Cortex of kidney (tissue), 1 donor: ENCODE results near the gene SPTB.

Experiments
- DNase-seq: peaks from one replicate; lab custom pipeline; 2025; lab: John Stamatoyannopoulos, UW

The SPTB gene

GRCh38 chr14:64766430-64767151, 113.1 kb downstream of the SPTB start:
- no peak for DNase-seq

- DNase-seq, result no peak
Measured at GRCh38 chr14:64765740-64766302, 113.9 kb downstream of the SPTB start.

GRCh38 chr14:64764641-64765520, 114.8 kb downstream of the SPTB start:
- DNase-seq, result no peak

GRCh38 chr14:64763801-64764621, 115.7 kb downstream of the SPTB start:
- DNase-seq, result no peak

DNA sequence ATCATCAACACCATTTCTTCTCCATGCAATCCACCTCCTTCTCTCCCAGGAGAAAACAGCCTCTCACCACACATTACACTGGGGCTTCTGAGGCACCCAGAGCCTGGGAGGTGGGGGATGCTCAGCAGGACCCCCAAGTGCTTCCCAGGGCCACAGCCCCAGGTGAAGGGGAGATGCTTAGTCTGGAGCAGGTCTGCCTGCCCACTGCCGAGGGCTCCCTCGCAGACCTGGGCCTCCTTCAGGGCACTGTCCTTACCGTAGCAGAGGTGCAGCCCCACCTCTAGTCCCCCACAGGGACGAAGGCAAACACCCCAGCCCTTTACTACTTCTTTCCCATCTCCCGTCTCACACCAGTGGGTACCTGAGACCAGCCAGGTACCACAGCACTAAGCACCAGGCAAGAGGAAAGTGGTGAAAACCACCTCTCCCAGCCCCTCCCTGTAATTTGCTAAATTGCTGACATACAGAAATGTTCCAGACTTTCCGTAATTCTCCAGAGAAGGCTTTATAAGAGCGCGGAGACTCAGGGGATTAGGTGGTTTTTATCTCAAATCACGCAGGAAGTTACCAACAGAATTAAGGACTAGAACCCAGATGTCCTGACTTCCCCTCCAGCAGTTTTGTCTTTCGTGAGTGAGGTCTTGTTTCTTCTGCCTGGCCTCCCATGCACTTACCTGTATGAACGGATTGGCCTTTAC, 116.5 kb downstream of the SPTB start:
- no peak for DNase-seq

DNA sequence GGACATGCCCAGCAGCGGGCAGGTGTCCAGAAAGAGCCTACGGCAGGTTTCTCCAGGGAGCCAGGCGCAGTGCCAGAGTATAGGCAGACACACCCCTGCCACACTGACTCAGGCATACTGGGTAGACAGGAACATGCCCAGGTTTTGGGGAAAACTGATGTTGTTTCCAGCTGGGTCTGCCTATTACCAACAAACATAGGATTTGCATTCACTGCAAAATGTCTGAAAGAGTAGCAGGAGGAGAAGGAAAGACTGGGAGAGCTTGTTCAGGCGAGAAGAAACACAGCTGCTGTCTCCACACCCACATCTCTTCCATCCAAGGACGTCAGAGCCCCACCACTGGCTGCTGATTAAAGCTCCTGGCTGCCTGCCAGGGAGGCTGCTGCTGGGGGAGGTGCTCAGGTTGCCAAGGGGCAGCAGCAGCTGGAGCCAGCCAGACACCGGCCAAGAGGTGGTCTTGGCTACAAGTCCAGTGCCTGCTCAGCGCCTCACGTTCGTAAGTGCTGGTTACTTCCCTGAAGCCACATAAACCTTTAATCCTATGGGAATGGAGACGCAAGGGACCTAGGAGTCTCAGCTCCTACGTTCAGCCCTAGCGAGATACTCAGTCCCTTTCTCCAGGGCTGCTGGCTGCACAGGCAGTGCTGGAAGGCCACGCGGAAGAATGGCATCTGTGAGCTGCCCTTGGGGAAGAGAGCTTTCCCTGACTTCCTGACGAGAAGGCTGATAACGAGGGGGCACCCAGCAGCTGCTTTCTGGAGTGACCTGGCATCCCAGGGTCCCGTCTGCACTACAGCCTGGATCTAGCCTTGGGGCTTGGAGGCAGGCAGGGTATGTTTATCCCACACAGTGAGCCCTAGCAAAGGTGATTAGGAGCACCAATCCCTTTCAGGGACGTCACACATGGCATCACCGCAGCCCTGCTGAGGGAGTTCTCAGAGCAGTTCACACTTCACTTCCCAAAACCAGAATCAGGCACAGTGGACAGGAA, 117.4 kb downstream of the SPTB start:
- no peak for DNase-seq

- DNase-seq, result no peak
Measured at GRCh38 chr14:64761441-64762043, 118.2 kb downstream of the SPTB start.

GRCh38 chr14:64760916-64761315, 118.8 kb downstream of the SPTB start:
- no peak for DNase-seq

GRCh38 chr14:64760146-64760755, 119.5 kb downstream of the SPTB start:
- DNase-seq, result no peak

DNA sequence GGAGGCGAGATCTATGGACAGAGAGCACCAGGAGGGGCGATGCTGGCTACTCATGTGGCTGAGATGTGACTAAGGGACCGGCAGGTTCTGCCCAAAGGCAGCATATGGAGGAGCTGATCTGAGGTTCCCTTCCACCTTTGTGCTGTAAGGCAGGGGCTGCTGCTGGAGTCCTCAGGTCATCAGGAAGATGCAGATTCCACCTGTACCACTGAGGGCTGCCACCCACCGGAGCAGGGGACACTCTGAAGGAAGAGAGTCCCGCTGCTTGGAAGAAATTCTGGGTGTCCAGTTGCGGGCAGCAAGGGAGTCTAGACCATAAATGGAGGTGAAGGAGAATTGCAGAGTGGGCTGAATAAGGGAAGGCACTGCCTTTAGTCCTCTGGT, 120.2 kb downstream of the SPTB start:
- no peak for DNase-seq

DNA sequence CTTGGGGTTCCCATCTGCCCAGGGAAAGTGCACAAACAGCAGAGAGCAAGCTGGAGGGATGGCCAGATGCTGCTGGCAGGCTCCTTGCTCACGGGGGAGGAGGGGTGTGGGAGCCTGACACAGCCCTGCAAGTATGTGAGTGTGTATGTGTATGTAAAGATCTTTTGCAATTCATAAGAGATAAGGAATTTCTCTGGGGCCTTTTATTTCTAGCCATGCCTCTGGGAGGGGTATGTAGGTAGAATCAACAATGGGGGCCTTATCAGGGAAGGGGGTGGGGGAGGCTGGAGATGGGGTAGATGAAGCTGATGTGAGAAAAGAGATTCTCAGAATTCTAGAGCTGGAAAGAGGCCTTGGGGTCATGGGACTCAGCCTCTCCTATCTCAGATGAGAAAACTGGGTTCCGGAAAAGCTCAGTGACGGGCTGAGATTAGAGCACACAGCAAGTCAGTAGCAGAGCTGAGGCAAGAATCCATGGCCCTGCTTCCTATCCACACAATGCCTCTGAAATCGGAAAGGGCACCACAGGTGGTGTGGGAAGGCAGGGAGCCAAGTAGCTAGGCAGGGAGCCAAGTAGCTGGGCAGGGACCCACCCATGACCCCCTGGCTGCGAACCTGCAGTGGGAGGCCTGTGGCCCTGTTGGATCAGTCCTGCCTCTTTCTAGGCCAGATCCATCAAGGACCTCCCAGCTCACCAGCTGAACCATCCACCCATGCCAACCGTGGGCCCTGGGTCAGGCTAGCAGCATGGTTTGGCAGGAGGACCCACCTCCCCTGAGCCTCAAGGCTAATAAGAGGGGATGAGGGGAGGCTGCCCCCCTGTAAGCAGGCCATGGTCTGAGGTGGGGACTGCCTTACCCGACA, 120.8 kb downstream of the SPTB start:
- no peak for DNase-seq

- DNase-seq, result no peak
Measured at GRCh38 chr14:64758025-64758521, 121.6 kb downstream of the SPTB start.

GRCh38 chr14:64757601-64758000, 122.1 kb downstream of the SPTB start:
- DNase-seq, result no peak

- DNase-seq, result no peak
Measured at GRCh38 chr14:64756712-64757111, 123.0 kb downstream of the SPTB start.

DNA sequence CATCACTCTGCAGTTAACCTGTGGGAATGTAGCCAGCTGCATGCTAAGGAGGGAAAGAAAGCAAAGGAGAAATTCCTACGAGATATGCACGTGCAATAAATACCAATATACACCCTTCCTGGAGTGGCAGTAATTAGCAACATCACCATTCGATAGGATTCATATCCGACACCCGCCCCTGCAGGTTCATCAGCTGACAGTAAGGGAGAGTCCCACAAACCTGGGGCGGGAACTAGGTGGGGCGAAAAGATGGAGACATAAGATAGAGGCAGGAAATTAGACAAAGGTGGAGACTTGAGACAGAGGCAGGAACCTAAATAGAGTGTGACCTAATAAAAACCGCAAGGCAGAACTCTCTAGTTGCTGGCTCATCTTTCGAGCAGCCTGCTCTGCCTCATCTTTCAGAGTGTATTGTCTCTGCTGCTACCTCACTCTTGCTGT, 123.9 kb downstream of the SPTB start:
- no peak for DNase-seq

GRCh38 chr14:64754685-64755084, 125.0 kb downstream of the SPTB start:
- DNase-seq, result no peak

GRCh38 chr14:64753999-64754398, 125.7 kb downstream of the SPTB start:
- DNase-seq, result no peak

DNA sequence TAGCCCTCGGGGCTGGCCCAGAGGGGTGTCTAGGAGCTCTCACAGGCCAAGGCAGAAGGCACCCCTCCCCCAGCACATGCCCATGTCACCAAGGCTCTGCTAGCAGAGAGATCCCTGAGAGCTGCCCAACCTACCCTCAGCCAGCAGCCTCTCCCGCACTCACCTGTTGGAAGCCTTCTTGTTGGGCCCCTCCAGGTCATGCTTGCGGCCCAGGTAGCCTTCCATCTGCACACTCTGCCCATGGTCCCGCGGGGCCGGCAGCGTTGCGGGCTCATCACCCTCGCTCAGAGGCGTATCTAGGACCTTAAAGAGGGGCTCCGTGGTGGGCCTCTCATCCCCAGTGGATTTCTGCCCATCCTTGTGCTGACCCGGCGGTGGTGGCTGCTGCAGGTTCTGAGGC, 126.3 kb downstream of the SPTB start:
- DNase-seq, result no peak
